GM12865 (cell line): Measurements from ENCODE around the gene ANKRD39.

Experiments used
- DNase-seq: peaks from one replicate; pipeline ENCODE4 v3.0.0; 2010; ENCODE audit warnings: low read depth
- H3K4me3 ChIP-seq: 2 replicates; pipeline ENCODE4 v1.5.1; 2011; ENCODE audit warnings: mild to moderate bottlenecking, low read depth, low read length, control low read depth
- CTCF ChIP-seq: IDR thresholded peaks from 2 replicates; pipeline ENCODE4 v1.5.1; 2011; ENCODE audit warnings: low read length, control low read depth, low read depth, inconsistent platforms; ENCODE audit not compliant: insufficient read depth; ENCODE audit errors: missing control alignments

Gene ANKRD39

GRCh38 chr2:96861074-96861473, 3.3 kb upstream of the ANKRD39 start:
- no peak for DNase-seq
- no peak for TF ChIP-seq CTCF
- no peak overlapping the region for H3K4me3 ChIP-seq

GRCh38 chr2:96860065-96861029, 2.5 kb upstream of the ANKRD39 start:
- TF ChIP-seq CTCF = no peak
- H3K4me3 ChIP-seq = no peak overlapping the region
- no peak for DNase-seq

- no peak for DNase-seq
- no peak overlapping the region for H3K4me3 ChIP-seq
- TF ChIP-seq CTCF = no peak
These were observed 1.9 kb upstream of the ANKRD39 start for GRCh38 chr2:96859681-96860064.

- no peak overlapping the region for H3K4me3 ChIP-seq
- DNase-seq = no peak
- no peak for TF ChIP-seq CTCF
These were observed 1.4 kb upstream of the ANKRD39 start for GRCh38 chr2:96859099-96859649.

GRCh38 chr2:96856776-96857666, 795 bp downstream of the ANKRD39 start:
- peak overlapping the region; percentile 89 for H3K4me3 ChIP-seq
- DNase-seq = peak; percentile 58

More at GRCh38 chr2:96856776-96857666, 795 bp downstream of the ANKRD39 start:
- no peak for TF ChIP-seq CTCF
